Natural killer cell (primary cell): ENCODE measurements around the gene TMEM236. TPM values are rescaled to one million over a fixed set of nuclear protein-coding genes. Genes with fewer than 3 reads are reported as not detected.

Source experiments
- ATAC-seq, 3 donors: fragments of 150-1000 bp in 2 of 3; fragments of 200-7000 bp in 1 of 3; cut with Tn5 transposase; 1 replicate in 1 of 3; 2 replicates in 2 of 3; pipeline ENCODE4 v1.10.0; 2021; ENCODE audit warnings: mild to moderate bottlenecking in 2 of 3, moderate library complexity in 2 of 3
- DNase-seq, 2 donors: peaks; one replicate each; pipeline versions ENCODE4 v3.0.0 to v3.0.0-alpha.2; 2013 to 2021; ENCODE audit warnings: mixed read lengths in 1 of 2
- H3K27ac ChIP-seq: one replicate; pipeline ENCODE4 v1.5.1; 2013; ENCODE audit warnings: mild to moderate bottlenecking, low read length
- H3K27me3 ChIP-seq: one replicate; pipeline ENCODE4 v1.6.1; 2013; ENCODE audit warnings: low read length; ENCODE audit not compliant: control insufficient read depth, insufficient read depth
- H3K36me3 ChIP-seq: one replicate; pipeline ENCODE4 v1.6.1; 2013; ENCODE audit warnings: low read length; ENCODE audit not compliant: control insufficient read depth, insufficient read depth
- H3K4me1 ChIP-seq: one replicate; pipeline ENCODE4 v1.6.1; 2013; ENCODE audit warnings: low read length; ENCODE audit not compliant: control insufficient read depth, insufficient read depth
- H3K4me3 ChIP-seq: one replicate; pipeline ENCODE4 v1.5.1; 2013; ENCODE audit warnings: low read length
- H3K9me3 ChIP-seq: one replicate; pipeline ENCODE4 v1.6.1; 2013; ENCODE audit warnings: low read length; ENCODE audit not compliant: control insufficient read depth, insufficient read depth
- H3K27ac Mint-ChIP-seq, 2 donors: one replicate each; pipeline ENCODE4 v1.8.0; 2022; ENCODE audit warnings: mild to moderate bottlenecking in 2 of 2, mixed read lengths in 2 of 2, moderate library complexity in 1 of 2
- H3K27me3 Mint-ChIP-seq, 2 donors: one replicate each; pipeline ENCODE4 v1.8.0; 2022; ENCODE audit warnings: low read depth in 2 of 2, mixed read lengths in 2 of 2
- H3K36me3 Mint-ChIP-seq: one replicate; pipeline ENCODE4 v1.8.0; 2022; ENCODE audit warnings: mixed read lengths
- H3K4me1 Mint-ChIP-seq, 2 donors: one replicate each; pipeline ENCODE4 v1.8.0; 2022; ENCODE audit warnings: mixed read lengths in 2 of 2
- H3K4me3 Mint-ChIP-seq: one replicate; pipeline ENCODE4 v1.8.0; 2022; ENCODE audit warnings: mild to moderate bottlenecking, moderate library complexity, mixed read lengths
- H3K9me3 Mint-ChIP-seq, 2 donors: one replicate each; pipeline ENCODE4 v1.8.0; 2022; ENCODE audit warnings: mixed read lengths in 2 of 2
- WGBS: methylation state at CpG from one replicate; pipeline ENCODE4 v1.1.7; 2013; ENCODE audit warnings: missing lambda C conversion rate; ENCODE audit not compliant: insufficient coverage; 5-methylcytosine and 5-hydroxymethylcytosine counted together
- intact Hi-C: fragments of 100-400 bp; cut with micrococcal nuclease; formaldehyde crosslinking; loops from one replicate; pipeline ENCODE4 v1.14.2; 2022
- total RNA-seq, 4 donors: library from RNA; stranded (reverse); fragments of 120-200 nt in 1 of 4; gene quantifications; one replicate each; pipeline versions ENCODE4 v1.2.3 to v1.2.4, GENCODE V29; 2013 to 2022
- TF ChIP-seq, protein P1 (sequence below): fragments of 200-600 bp; IDR thresholded peaks from one replicate; pipeline ENCODE4 v1.8.0; 2022; ENCODE audit warnings: antibody characterized with exemption

The TMEM236 gene
- total RNA-seq, 3 donors from 2014 or later (not counting 1 experiment from before 2014, with no cell fraction given) = 0.16 to 0.20 (median 0.16) TPM

DNA sequence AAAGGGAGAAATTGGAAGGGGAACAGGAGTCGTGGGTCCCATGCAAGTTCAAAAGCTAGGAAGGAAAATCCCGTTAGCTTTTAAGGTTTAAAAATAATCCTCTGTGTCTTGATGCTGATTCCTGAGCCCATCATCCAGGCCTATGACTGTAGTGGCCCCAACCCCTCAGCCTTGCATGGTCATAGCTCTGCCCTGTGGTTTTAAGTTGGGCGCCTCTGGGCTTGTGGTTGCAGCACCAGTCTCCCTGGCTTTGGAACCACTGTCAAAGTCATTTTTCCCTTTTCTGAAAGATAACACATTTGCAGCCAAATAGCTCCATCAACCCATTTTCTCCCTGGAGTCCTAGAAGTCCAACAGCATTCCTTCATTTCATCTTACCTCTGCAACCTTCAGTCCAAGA lies 13.6 kb downstream of the TMEM236 start:
- H3K4me1 Mint-ChIP-seq = no peaks in the 10 kb centered on the region
- peaks cover 11 to 13% of the 10 kb centered on the region in 2 donors for H3K27me3 Mint-ChIP-seq
- ATAC-seq (no peak), DNase-seq (no peak)
- WGBS = 41% methylated on average over 3 of the region's 3 CpGs
- H3K36me3 ChIP-seq = no peaks in the 10 kb centered on the region
- intact Hi-C loops = no loop called here
- H3K4me3 ChIP-seq = no peak overlapping the region
- H3K4me1 ChIP-seq = no peaks in the 10 kb centered on the region
- no peaks in the 10 kb centered on the region for H3K9me3 ChIP-seq
- H3K36me3 Mint-ChIP-seq = no peaks in the 10 kb centered on the region
- no peak overlapping the region for H3K27ac ChIP-seq
- no peaks in the 10 kb centered on the region for H3K27me3 ChIP-seq
- H3K27ac Mint-ChIP-seq = no peak overlapping the region
- TF ChIP-seq, protein P1, sequence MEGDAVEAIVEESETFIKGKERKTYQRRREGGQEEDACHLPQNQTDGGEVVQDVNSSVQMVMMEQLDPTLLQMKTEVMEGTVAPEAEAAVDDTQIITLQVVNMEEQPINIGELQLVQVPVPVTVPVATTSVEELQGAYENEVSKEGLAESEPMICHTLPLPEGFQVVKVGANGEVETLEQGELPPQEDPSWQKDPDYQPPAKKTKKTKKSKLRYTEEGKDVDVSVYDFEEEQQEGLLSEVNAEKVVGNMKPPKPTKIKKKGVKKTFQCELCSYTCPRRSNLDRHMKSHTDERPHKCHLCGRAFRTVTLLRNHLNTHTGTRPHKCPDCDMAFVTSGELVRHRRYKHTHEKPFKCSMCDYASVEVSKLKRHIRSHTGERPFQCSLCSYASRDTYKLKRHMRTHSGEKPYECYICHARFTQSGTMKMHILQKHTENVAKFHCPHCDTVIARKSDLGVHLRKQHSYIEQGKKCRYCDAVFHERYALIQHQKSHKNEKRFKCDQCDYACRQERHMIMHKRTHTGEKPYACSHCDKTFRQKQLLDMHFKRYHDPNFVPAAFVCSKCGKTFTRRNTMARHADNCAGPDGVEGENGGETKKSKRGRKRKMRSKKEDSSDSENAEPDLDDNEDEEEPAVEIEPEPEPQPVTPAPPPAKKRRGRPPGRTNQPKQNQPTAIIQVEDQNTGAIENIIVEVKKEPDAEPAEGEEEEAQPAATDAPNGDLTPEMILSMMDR = no peak
- H3K4me3 Mint-ChIP-seq = no peak overlapping the region
- no peaks in the 10 kb centered on the region for H3K9me3 Mint-ChIP-seq

DNA sequence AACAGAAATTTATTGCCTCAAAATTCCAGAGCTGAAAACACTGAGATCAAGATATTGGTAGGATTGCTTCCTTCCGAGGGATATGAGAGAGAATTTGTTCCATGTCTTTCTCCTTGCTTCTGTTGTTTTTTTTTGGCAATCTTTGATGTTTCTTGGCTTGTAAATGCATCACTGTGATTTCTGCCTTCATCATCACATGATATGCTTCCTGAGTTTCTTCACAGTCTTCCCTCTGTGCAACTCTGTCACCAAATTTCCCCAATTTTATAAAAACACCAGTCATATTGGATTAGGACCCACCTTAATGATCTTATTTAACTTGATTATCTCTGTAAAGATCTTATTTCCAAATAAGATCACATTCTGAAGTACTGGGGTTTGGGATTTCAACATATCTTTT lies 14.7 kb downstream of the TMEM236 start:
- no peaks in the 10 kb centered on the region for H3K4me1 Mint-ChIP-seq
- no peak for ATAC-seq
- no peaks in the 10 kb centered on the region for H3K9me3 Mint-ChIP-seq
- TF ChIP-seq, protein P1 = no peak
- peaks cover 13 to 20% of the 10 kb centered on the region in 2 donors for H3K27me3 Mint-ChIP-seq
- no peak for DNase-seq
- no peaks in the 10 kb centered on the region for H3K36me3 ChIP-seq
- no peak overlapping the region for H3K27ac ChIP-seq
- 83% methylated on average over 1 of the region's 1 CpG for WGBS
- H3K4me3 Mint-ChIP-seq = no peak overlapping the region
- H3K4me3 ChIP-seq = no peak overlapping the region
- H3K4me1 ChIP-seq = no peaks in the 10 kb centered on the region
- H3K9me3 ChIP-seq = no peaks in the 10 kb centered on the region
- H3K27me3 ChIP-seq = no peaks in the 10 kb centered on the region
- intact Hi-C loops = no loop called here
- H3K27ac Mint-ChIP-seq = no peak overlapping the region
- H3K36me3 Mint-ChIP-seq = no peaks in the 10 kb centered on the region

DNA sequence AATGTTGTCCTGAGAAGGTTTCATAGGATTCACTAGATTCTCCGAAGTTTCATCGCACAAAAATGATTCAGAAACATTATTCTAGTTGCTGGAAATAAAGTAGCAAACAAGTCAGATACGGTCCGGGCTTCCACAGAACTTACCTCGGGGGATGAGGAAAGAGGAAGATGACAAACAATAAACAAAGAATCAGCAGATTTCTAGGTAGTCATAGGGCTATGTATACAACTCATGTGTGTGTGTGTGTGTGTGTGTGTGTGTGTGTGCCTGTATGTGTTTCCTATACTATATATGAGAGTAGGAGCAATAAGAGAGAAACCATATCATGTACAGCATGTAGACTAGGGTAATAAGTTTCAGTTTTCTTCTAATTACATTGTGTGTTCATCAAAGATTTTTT lies 16.5 kb downstream of the TMEM236 start:
- TF ChIP-seq, protein P1 = no peak
- Mint-ChIP-seq H3K27ac (no peak overlapping the region), H3K4me3 (no peak overlapping the region), H3K9me3 (no peaks in the 10 kb centered on the region), H3K4me1 (no peaks in the 10 kb centered on the region), H3K27me3 (peaks cover 11 to 26% of the 10 kb centered on the region in 2 donors), H3K36me3 (no peaks in the 10 kb centered on the region)
- intact Hi-C loops = no loop called here
- no peaks in the 10 kb centered on the region for H3K9me3 ChIP-seq
- no peaks in the 10 kb centered on the region for H3K27me3 ChIP-seq
- DNase-seq = no peak
- ATAC-seq = no peak
- H3K36me3 ChIP-seq = no peaks in the 10 kb centered on the region
- H3K4me3 ChIP-seq = no peak overlapping the region
- no peaks in the 10 kb centered on the region for H3K4me1 ChIP-seq
- 100% methylated on average over 4 of the region's 5 CpGs for WGBS
- H3K27ac ChIP-seq = no peak overlapping the region

DNA sequence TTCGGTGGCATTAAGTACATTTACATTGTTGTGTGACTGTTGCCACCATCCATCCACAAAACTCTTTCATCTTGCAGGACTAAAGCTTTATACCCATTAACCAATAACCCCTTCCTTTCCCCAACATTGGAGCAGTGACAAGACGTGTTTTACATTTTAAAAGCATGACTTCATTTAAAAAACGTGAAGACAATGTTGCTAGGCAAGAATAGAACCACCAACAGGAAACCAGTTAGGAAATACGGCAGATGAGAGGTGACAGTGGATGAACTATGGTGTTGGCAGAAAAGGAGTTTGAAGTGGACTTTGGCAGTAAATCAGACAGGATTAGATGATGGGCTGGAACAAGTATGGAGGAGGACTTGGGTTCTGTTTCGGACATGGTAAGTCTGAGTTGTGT lies 17.0 kb downstream of the TMEM236 start:
- H3K9me3 Mint-ChIP-seq = no peaks in the 10 kb centered on the region
- no peak overlapping the region for H3K4me3 Mint-ChIP-seq
- H3K4me1 Mint-ChIP-seq = no peaks in the 10 kb centered on the region
- WGBS = 43% methylated on average over 5 of the region's 5 CpGs
- ATAC-seq (no peak), DNase-seq (no peak)
- no peaks in the 10 kb centered on the region for H3K9me3 ChIP-seq
- H3K4me3 ChIP-seq = no peak overlapping the region
- no peak overlapping the region for H3K27ac Mint-ChIP-seq
- H3K27me3 ChIP-seq = no peaks in the 10 kb centered on the region
- no peak overlapping the region for H3K27ac ChIP-seq
- TF ChIP-seq, protein P1 = no peak
- intact Hi-C loops = no loop called here
- no peaks in the 10 kb centered on the region for H3K36me3 Mint-ChIP-seq
- H3K4me1 ChIP-seq = no peaks in the 10 kb centered on the region
- H3K36me3 ChIP-seq = no peaks in the 10 kb centered on the region
- peaks cover 10 to 26% of the 10 kb centered on the region in 2 donors for H3K27me3 Mint-ChIP-seq
